ENCODE measurements around the gene SF3B2.

The SF3B2 gene

GRCh38 chr11:66011785-66012303 lies 40.3 kb upstream of the SF3B2 start, which contains the start of gene CST6:
Gene CST6, plus strand, starts transcription at chr11:66012008. Its CDS starts 37 bp downstream, at chr11:66012045.
- Histone ChIP-seq H3K36me3 (ENCODE audit: insufficient read depth, low read length) (no peaks in the 10 kb centered on the region), H3K4me3 (ENCODE audit: low read depth in 1 of 2, low read length in 2 of 2) (peak within 1 kb of the TSS in 1 of 2 donors; percentile 42), H3K9ac (ENCODE audit: low read length) (no peak within 1 kb of the TSS), H3K9me3 (ENCODE audit: low read length) (no peaks in the 10 kb centered on the region), H3K27me3 (ENCODE audit: control insufficient read depth in 1 of 2, insufficient read depth in 2 of 2, low read length in 2 of 2) (peaks cover 11 to 19% of the 10 kb centered on the region in 2 donors), H3K27ac (ENCODE audit: low read depth, low read length) (no peak within 1 kb of the TSS), H3K4me1 (ENCODE audit: insufficient read depth, low read length) (peaks cover 4% of the 10 kb centered on the region)

DNA sequence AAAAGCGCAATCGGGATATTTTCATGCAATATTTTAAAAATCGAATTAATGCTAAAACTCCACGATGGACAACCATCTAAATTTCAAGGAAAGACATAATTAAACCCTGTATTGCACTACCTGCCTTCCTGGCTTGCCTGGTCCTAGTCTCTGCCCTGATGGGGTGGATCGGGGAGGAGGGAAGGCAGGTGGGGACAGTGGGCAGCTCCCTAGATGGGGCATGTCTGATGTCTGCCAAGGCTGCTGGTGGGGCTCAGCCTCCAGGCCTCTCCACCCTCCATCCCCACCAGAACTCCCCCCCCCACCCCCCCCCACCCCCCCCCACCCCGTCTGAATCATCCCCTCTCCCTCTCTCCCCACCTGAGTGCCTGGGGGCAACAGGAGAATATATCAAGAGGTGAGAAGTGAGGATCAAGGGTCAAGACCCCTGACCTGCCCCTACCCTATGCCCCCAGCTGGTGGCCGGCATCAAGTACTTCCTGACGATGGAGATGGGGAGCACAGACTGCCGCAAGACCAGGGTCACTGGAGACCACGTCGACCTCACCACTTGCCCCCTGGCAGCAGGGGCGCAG lies 39.7 kb upstream of the SF3B2 start:
- H3K9me3 ChIP-seq (ENCODE audit: low read length) = no peaks in the 10 kb centered on the region
- H3K27me3 ChIP-seq (ENCODE audit: control insufficient read depth in 1 of 2, insufficient read depth in 2 of 2, low read length in 2 of 2) = peaks cover 11 to 19% of the 10 kb centered on the region in 2 donors
- no peak overlapping the region for H3K9ac ChIP-seq (ENCODE audit: low read length)
- H3K36me3 ChIP-seq (ENCODE audit: insufficient read depth, low read length) = no peaks in the 10 kb centered on the region
- peak overlapping the region in 1 of 2 donors; percentile 42 for H3K4me3 ChIP-seq (ENCODE audit: low read depth in 1 of 2, low read length in 2 of 2)
- H3K27ac ChIP-seq (ENCODE audit: low read depth, low read length) = no peak overlapping the region
- peaks cover 4% of the 10 kb centered on the region for H3K4me1 ChIP-seq (ENCODE audit: insufficient read depth, low read length)

GRCh38 chr11:66012946-66013761 lies 39.0 kb upstream of the SF3B2 start:
- Histone ChIP-seq H3K9me3 (ENCODE audit: low read length) (no peaks in the 10 kb centered on the region), H3K9ac (ENCODE audit: low read length) (no peak overlapping the region), H3K36me3 (ENCODE audit: insufficient read depth, low read length) (no peaks in the 10 kb centered on the region), H3K27ac (ENCODE audit: low read depth, low read length) (no peak overlapping the region), H3K4me3 (ENCODE audit: low read depth in 1 of 2, low read length in 2 of 2) (no peak overlapping the region), H3K27me3 (ENCODE audit: control insufficient read depth in 1 of 2, insufficient read depth in 2 of 2, low read length in 2 of 2) (peaks cover 11 to 19% of the 10 kb centered on the region in 2 donors), H3K4me1 (ENCODE audit: insufficient read depth, low read length) (peaks cover 4% of the 10 kb centered on the region)

DNA sequence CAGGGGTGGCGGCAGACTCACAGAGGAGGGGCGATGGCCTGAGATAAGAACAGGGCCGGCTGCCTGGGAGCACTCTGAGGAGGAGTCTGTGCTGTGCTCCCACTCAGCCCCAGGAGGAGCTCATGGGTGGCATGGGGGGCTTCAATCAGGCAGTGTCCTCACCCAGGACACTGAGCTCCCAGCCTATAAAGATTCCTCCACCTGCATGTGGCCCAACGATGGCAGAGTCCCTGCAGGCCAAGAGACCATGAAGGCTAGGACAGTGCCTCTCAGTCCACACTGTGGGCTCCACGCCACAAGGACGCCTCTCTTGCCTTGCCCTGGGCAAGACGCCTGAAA lies 38.4 kb upstream of the SF3B2 start:
- no peaks in the 10 kb centered on the region for H3K36me3 ChIP-seq (ENCODE audit: insufficient read depth, low read length)

DNA sequence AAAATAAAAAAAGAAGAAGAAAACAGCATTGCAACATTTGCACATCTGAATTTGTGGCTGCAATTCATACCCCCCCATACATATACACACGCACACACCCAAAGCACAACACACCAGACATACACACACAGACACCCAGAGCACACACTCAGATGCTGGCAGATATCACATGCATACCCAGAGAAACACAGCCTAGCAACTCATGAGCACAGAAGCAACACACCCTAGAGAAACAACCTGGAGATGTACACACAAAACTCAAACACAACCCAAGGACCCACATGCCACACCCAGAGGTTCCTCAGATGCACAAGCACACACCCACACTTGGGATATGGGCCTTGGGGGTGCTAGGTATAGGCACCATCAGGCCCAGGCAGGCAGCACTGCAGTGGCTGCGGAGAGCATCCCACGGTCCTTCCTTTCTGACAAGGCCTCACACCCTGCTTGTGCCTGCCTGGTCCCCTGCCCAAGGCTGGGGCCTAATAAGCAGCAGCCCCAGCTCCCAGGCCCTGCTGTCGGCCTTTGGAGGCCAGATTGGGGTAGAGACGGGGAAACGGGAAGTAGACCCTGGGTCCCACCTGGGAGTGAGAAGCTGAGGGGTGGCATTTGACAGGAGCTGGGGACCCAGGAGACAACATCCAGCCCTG lies 37.2 kb upstream of the SF3B2 start:
- peaks cover 4% of the 10 kb centered on the region for H3K4me1 ChIP-seq (ENCODE audit: insufficient read depth, low read length)
- no peak overlapping the region for H3K27ac ChIP-seq (ENCODE audit: low read depth, low read length)
- H3K4me3 ChIP-seq (ENCODE audit: low read depth in 1 of 2, low read length in 2 of 2) = no peak overlapping the region
- peaks cover 11 to 19% of the 10 kb centered on the region in 2 donors for H3K27me3 ChIP-seq (ENCODE audit: control insufficient read depth in 1 of 2, insufficient read depth in 2 of 2, low read length in 2 of 2)
- H3K9ac ChIP-seq (ENCODE audit: low read length) = no peak overlapping the region
- H3K36me3 ChIP-seq (ENCODE audit: insufficient read depth, low read length) = no peaks in the 10 kb centered on the region
- H3K9me3 ChIP-seq (ENCODE audit: low read length) = no peaks in the 10 kb centered on the region

More for the DNA sequence above, 38.4 kb upstream of the SF3B2 start:
- no peak overlapping the region for H3K4me3 ChIP-seq (ENCODE audit: low read depth in 1 of 2, low read length in 2 of 2)
- H3K9me3 ChIP-seq (ENCODE audit: low read length) = no peaks in the 10 kb centered on the region
- no peak overlapping the region for H3K27ac ChIP-seq (ENCODE audit: low read depth, low read length)
- peaks cover 11 to 19% of the 10 kb centered on the region in 2 donors for H3K27me3 ChIP-seq (ENCODE audit: control insufficient read depth in 1 of 2, insufficient read depth in 2 of 2, low read length in 2 of 2)
- no peak overlapping the region for H3K9ac ChIP-seq (ENCODE audit: low read length)
- peaks cover 4% of the 10 kb centered on the region for H3K4me1 ChIP-seq (ENCODE audit: insufficient read depth, low read length)

DNA sequence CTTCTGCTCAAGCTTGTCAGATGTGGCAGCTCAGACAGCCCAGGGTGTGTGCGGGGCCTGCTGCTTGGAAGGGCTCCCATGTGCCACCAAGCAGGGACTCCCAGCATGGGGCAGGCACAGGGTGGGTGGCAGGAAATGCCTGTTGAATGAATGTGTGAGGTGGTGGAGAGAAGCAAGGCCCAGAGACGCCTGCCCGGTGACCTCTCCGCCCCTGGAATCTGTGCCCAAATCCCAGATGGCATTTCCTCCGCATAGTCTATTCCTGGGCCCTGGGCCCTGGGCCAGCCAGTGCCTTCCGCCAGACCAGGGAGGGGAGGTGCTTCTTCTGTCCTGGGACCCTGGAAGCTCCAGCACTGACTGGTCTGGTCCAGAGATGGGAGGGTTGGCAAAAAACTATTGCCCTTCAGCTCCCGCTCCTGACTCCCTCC lies 36.7 kb upstream of the SF3B2 start:
- Histone ChIP-seq H3K36me3 (ENCODE audit: insufficient read depth, low read length) (no peaks in the 10 kb centered on the region), H3K4me3 (ENCODE audit: low read depth in 1 of 2, low read length in 2 of 2) (no peak overlapping the region), H3K27ac (ENCODE audit: low read depth, low read length) (no peak overlapping the region), H3K4me1 (ENCODE audit: insufficient read depth, low read length) (peaks cover 4% of the 10 kb centered on the region), H3K9ac (ENCODE audit: low read length) (no peak overlapping the region), H3K27me3 (ENCODE audit: control insufficient read depth in 1 of 2, insufficient read depth in 2 of 2, low read length in 2 of 2) (peaks cover 11 to 19% of the 10 kb centered on the region in 2 donors), H3K9me3 (ENCODE audit: low read length) (no peaks in the 10 kb centered on the region)

DNA sequence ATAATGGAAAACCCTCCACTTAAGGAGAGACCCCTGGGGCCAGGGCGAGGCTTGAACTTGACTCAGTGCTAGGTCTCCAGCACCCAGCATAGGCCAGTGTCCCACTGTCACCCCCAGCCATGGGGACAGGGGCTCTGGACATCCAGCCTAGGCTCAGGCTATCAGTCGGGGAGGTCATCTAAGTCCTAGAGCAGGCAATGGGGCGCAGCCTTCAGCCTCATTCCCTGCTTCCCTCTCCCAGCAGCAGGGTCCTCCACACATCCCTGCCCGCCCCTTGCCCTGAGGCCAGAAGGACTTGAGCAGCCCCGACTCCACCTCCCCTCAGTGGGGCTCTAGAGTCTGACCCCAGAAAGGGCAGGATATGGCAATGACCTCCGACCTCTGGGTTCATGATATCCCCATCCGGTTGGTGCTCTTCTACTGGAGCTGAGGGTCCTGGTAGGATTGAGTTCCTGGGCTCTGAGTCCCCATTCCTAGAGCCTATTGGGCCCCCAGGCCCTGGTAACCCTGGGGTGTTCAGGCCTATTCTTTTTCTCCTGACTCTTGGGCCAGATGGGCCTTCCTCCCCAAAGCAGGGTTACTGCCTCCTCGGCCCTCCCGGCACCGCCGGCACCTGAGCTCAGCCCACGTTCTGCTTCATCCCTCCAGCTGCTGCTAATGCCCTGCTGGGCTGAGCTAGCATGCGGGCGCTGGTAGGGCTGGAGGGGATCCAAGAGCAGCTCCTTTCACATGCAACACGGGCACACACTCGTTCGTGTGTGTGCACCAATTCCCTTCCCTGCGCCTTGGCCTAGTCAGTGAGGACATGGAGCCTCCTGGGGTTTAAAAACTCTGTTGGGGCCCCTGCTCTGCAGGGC lies 36.0 kb upstream of the SF3B2 start:
- Histone ChIP-seq H3K9me3 (ENCODE audit: low read length) (no peaks in the 10 kb centered on the region), H3K4me3 (ENCODE audit: low read depth in 1 of 2, low read length in 2 of 2) (no peak overlapping the region), H3K36me3 (ENCODE audit: insufficient read depth, low read length) (no peaks in the 10 kb centered on the region), H3K27me3 (ENCODE audit: control insufficient read depth in 1 of 2, insufficient read depth in 2 of 2, low read length in 2 of 2) (peaks cover 11 to 19% of the 10 kb centered on the region in 2 donors), H3K27ac (ENCODE audit: low read depth, low read length) (no peak overlapping the region), H3K4me1 (ENCODE audit: insufficient read depth, low read length) (peaks cover 4% of the 10 kb centered on the region), H3K9ac (ENCODE audit: low read length) (no peak overlapping the region)

DNA sequence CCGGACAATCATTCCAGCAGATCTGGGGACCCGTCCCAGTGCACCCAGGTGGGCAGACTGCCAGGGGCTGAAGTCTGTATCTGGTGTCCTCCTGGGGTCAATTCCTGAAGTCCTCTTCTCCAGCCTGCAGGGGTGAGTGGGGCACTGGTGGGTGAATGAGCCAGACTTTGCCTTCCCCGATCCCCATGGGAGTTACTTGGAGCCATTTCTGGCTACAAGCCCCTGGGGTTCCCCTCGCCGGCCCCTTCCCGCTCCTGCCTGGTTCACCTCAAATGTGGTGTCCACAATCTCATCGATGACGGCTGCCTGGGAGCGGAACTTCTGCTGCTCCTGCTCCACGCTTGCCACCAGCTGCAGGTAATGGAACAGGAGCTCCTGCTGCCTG lies 35.4 kb upstream of the SF3B2 start:
- H3K9me3 ChIP-seq (ENCODE audit: low read length) = no peaks in the 10 kb centered on the region
- H3K4me3 ChIP-seq (ENCODE audit: low read depth in 1 of 2, low read length in 2 of 2) = no peak overlapping the region
- H3K4me1 ChIP-seq (ENCODE audit: insufficient read depth, low read length) = peaks cover under 1% of the 10 kb centered on the region
- H3K27me3 ChIP-seq (ENCODE audit: control insufficient read depth in 1 of 2, insufficient read depth in 2 of 2, low read length in 2 of 2) = peaks cover 11 to 15% of the 10 kb centered on the region in 2 donors
- no peaks in the 10 kb centered on the region for H3K36me3 ChIP-seq (ENCODE audit: insufficient read depth, low read length)
- no peak overlapping the region for H3K9ac ChIP-seq (ENCODE audit: low read length)
- H3K27ac ChIP-seq (ENCODE audit: low read depth, low read length) = no peak overlapping the region

- H3K4me3 ChIP-seq (ENCODE audit: low read depth in 1 of 2, low read length in 2 of 2) = no peak overlapping the region
- no peak overlapping the region for H3K27ac ChIP-seq (ENCODE audit: low read depth, low read length)
- no peaks in the 10 kb centered on the region for H3K36me3 ChIP-seq (ENCODE audit: insufficient read depth, low read length)
- no peaks in the 10 kb centered on the region for H3K9me3 ChIP-seq (ENCODE audit: low read length)
- H3K4me1 ChIP-seq (ENCODE audit: insufficient read depth, low read length) = no peaks in the 10 kb centered on the region
- no peak overlapping the region for H3K9ac ChIP-seq (ENCODE audit: low read length)
- H3K27me3 ChIP-seq (ENCODE audit: control insufficient read depth in 1 of 2, insufficient read depth in 2 of 2, low read length in 2 of 2) = peaks cover 10 to 11% of the 10 kb centered on the region in 2 donors
Measured at GRCh38 chr11:66017321-66017720, 34.8 kb upstream of the SF3B2 start.

GRCh38 chr11:66020212-66020611 lies 32.0 kb upstream of the SF3B2 start:
- Histone ChIP-seq H3K4me1 (ENCODE audit: insufficient read depth, low read length) (no peaks in the 10 kb centered on the region), H3K36me3 (ENCODE audit: insufficient read depth, low read length) (no peaks in the 10 kb centered on the region), H3K27me3 (ENCODE audit: control insufficient read depth in 1 of 2, insufficient read depth in 2 of 2, low read length in 2 of 2) (peaks cover 0 to 10% of the 10 kb centered on the region in 2 donors), H3K27ac (ENCODE audit: low read depth, low read length) (no peak overlapping the region), H3K4me3 (ENCODE audit: low read depth in 1 of 2, low read length in 2 of 2) (no peak overlapping the region), H3K9me3 (ENCODE audit: low read length) (no peaks in the 10 kb centered on the region), H3K9ac (ENCODE audit: low read length) (no peak overlapping the region)
